Hematopoietic multipotent progenitor cell treated with erythropoietin and hydrocortisone succinate and interleukin-3 and kit ligand, for 15 days (in vitro differentiated cells): ENCODE data around the gene PCK2.

Experiments used
- DNase-seq: peaks from one replicate; pipeline ENCODE4 v3.0.0-alpha.2; 2015; ENCODE audit warnings: low spot score

Gene PCK2

GRCh38 chr14:24115422-24116127 lies 21.5 kb downstream of the PCK2 start:
- DNase-seq: no peak

- DNase-seq: no peak
Measured at GRCh38 chr14:24116128-24116814, 22.2 kb downstream of the PCK2 start.

- DNase-seq: no peak
Measured at GRCh38 chr14:24117179-24117578, 23.1 kb downstream of the PCK2 start.

- DNase-seq: no peak
Measured at GRCh38 chr14:24119691-24120090, 25.6 kb downstream of the PCK2 start.

- no peak for DNase-seq
Measured at GRCh38 chr14:24121210-24121609, 27.1 kb downstream of the PCK2 start.

- peak; percentile 23 for DNase-seq
Measured at GRCh38 chr14:24122416-24122815, 28.3 kb downstream of the PCK2 start.

- peak; percentile 69 for DNase-seq
Measured at GRCh38 chr14:24122898-24123297, 28.8 kb downstream of the PCK2 start.

GRCh38 chr14:24123424-24124417 lies 29.6 kb downstream of the PCK2 start:
- DNase-seq: peak; percentile 93

- DNase-seq: no peak
Measured at GRCh38 chr14:24126939-24127338, 32.8 kb downstream of the PCK2 start.

- no peak for DNase-seq
Measured at GRCh38 chr14:24127673-24128072, 33.6 kb downstream of the PCK2 start.

- DNase-seq: no peak
Measured at GRCh38 chr14:24129410-24129998, 35.4 kb downstream of the PCK2 start.

- no peak for DNase-seq
Measured at GRCh38 chr14:24130380-24130716, 36.2 kb downstream of the PCK2 start, which contains the start of gene FITM1. TSS of gene FITM1 (plus strand) at chr14:24130659. CDS start at chr14:24131564, 905 bp downstream.

- DNase-seq: no peak
Measured at GRCh38 chr14:24130717-24131548, 36.8 kb downstream of the PCK2 start.

- DNase-seq: no peak
Measured at GRCh38 chr14:24131549-24131966, 37.4 kb downstream of the PCK2 start.

- no peak for DNase-seq
Measured at GRCh38 chr14:24132061-24132685, 38.1 kb downstream of the PCK2 start.

- no peak for DNase-seq
Measured at GRCh38 chr14:24132976-24133375, 38.9 kb downstream of the PCK2 start.

GRCh38 chr14:24133735-24134134 lies 39.6 kb downstream of the PCK2 start:
- peak; percentile 45 for DNase-seq

GRCh38 chr14:24135584-24135833 lies 41.4 kb downstream of the PCK2 start:
- no peak for DNase-seq

- peak; percentile 95 for DNase-seq
Measured at GRCh38 chr14:24135834-24136683, 41.9 kb downstream of the PCK2 start, which contains the start of gene PSME1. TSS of gene PSME1 (plus strand) at chr14:24136194. CDS start at chr14:24136263, 69 bp downstream.
